Measurements from ENCODE around the gene EPG5.
"Not testable (repeated sequence)": the region's sequence is repeated elsewhere in the genome, so short reads cannot be mapped to it uniquely, and the experiment has no call there.

GRCh38 chr18:45959484-45959883, 7.6 kb downstream of the EPG5 start:
- TF ChIP-seq CTCF (IDR thresholded peaks at IDR 0.05 in 4 of 5, conservative IDR thresholded peaks at IDR 0.05 in 1 of 5); POLR2A (IDR thresholded peaks at IDR 0.05): not testable (repeated sequence)
